NOMO-1 treated with DMSO at 0.1 percent for 48 hours (cell line): ENCODE measurements around the gene RYR3.

Experiments
- DNase-seq: peaks from one replicate; lab custom pipeline; 2025; ENCODE audit not compliant: unreplicated experiment; lab: John Stamatoyannopoulos, UW

Gene RYR3

DNA sequence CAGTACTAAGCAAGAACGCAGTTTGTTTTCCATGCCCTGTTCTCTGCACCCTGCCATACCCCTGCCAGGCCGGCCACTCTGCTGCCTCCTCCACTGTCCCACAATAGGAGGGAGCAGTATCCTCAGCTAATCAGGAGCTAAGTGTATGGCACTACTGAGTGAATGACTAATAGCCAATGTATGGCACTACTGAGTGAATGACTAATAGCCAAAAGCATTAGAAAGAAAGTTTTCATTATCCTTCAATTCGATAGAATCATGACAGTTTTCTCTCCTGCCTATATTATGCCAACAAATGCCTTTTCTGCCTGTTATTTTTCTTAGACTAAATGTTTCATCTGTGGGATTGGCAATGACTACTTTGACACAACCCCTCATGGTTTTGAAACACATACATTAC, 550.0 kb downstream of the RYR3 start:
- DNase-seq: no peak

- no peak for DNase-seq
These were observed 553.8 kb downstream of the RYR3 start for GRCh38 chr15:33864360-33865075.

- no peak for DNase-seq
These were observed 554.6 kb downstream of the RYR3 start for GRCh38 chr15:33865416-33865815.

GRCh38 chr15:33866101-33866737, 555.5 kb downstream of the RYR3 start:
- DNase-seq: no peak

GRCh38 chr15:33871980-33872379, 561.2 kb downstream of the RYR3 start:
- DNase-seq: no peak

DNA sequence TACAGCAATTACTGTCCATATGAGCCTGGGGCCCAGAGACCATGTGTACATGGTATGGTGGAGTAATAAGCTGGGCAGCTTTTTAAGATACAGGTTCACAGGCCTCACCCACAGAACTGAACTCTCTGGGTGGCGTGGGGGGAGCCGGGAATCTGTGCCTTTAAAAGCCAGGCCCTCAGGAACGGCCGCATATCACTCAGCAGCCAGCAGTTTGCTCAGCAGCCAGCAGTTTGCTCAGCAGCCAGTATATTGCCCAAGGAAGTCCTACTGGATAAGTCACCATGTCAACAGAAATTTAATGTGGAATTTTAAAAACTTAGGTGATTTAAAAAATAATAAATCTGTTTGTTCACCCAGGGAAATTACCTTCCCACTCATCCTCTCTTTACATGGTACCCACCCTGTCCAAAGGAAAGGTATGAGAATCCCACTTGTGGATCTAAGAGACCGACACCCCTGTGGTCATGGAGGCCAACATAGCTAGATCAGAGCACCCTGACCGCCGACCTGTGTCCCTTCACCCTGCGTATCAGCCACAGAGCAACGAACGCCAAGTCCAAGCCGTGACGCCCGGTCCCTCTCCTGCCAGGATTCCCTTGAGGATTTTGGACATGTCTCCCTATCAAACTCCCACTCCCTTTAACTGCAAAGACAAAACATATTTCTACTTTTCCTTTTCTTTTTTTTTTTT, 561.8 kb downstream of the RYR3 start:
- DNase-seq: no peak

DNA sequence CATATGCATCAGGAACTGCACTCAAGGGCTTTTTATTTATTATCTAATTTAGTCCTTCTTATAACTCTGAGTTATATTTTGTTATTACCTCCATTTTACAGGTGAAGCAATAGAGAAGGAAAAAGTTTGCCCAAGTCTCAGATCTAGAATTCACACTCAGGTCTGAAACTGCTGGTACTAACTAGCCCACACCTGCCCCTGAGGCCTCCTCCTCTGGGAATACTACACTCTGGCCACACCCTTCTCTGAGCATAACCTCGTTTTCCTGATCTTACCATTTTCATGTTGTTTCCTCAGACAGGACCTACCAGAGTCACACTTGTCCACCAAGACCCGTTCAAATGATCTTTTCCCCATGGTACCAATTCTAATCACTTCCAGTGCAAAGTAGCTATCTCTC, 563.4 kb downstream of the RYR3 start:
- DNase-seq: no peak

DNA sequence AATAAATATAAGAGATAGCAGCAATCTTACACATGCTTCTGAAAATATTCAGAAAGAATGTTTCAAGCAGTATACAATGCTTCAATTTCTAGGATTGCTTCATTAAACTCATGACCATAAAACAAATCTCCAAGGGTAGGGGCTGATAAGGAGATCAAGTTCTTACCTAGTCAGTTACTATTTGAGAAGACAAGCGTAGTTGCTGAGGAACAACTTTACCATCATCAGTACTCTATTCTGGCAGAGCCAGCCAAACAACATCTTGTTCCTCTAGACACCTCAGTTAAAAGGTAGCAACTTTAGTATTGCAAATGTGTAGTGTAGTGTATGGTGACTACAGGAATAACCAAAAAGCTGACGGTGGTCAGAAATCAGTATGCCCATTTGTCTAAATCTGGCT, 572.2 kb downstream of the RYR3 start:
- no peak for DNase-seq

DNA sequence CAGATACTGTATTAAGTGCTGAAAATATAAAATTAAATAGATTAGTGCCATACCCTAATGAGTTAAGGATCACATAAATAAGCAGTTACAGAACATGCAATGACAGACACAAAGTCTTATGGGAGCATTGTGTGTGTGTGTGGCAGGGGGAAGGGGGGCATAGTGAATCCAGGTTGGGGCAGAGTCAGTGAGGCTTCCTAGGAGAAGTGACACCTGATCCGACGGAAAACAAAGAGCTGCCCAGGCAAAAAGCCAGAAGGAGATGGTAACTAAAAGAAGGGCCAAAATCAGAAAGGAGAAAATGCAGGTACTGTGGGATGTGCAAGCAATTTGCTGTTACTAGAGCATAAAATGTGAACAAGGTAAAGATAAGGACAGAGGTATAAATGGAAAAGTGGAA, 577.4 kb downstream of the RYR3 start:
- DNase-seq: no peak

- DNase-seq: no peak
These were observed 583.4 kb downstream of the RYR3 start for GRCh38 chr15:33894193-33894592.

GRCh38 chr15:33902043-33902442, 591.3 kb downstream of the RYR3 start:
- DNase-seq: no peak

DNA sequence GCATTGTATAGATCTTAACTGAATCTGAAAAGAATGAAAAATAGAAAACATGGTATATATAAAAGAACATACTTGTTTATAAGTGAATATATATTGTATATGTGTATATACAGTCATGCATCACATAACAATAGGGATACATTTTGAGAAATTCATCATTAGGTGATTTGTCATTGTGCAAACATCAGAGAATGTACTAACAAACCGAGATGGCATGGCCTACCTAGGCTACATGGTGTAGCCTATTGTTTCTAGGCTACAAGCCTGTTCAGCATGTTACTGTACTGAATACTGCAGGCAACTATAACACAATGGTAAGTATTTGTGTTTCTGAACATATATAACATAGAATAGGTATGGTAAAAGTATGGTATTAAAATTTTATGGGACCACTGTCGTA, 592.9 kb downstream of the RYR3 start:
- no peak for DNase-seq

DNA sequence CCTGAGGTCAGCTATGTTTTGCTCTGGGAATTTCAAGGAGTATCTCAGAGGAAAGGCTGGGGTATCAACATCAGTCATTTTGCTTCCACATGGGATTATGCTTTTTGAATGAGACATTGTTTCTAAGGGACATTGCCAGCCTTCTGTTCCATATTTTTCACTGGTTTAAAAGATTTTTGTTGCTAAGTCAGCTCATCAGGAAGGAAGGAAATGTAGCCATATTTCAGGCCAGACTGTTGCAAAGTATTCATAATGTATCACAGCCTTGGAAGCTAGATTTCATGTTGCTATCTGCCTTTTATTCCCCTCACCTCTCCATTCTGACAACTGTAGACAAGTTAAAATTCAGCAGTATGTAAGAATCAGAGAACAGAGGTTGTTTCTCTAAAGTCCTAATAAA, 596.6 kb downstream of the RYR3 start:
- DNase-seq: no peak

GRCh38 chr15:33908406-33908805, 597.6 kb downstream of the RYR3 start:
- no peak for DNase-seq

DNA sequence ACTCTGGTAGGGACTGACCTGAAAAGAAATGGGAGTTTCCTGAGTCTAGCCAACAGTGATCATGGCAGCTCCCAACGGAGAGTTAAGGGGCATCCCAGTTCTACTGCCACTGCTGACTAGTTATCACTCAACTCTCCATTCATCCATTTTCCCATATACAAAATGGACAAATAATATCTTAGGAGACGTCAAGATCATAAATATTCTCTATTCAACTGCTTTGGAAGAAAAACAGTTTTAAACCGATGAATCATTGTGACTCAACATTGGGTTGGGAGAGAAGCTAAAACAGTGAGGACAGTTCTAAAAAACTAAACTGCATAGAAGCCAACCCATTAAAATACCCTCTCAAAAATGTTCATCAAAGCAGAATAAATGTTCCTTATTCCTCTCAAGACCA, 600.0 kb downstream of the RYR3 start:
- no peak for DNase-seq

- DNase-seq: no peak
These were observed 601.6 kb downstream of the RYR3 start for GRCh38 chr15:33912326-33912725.

- no peak for DNase-seq
These were observed 602.7 kb downstream of the RYR3 start for GRCh38 chr15:33913459-33913858.
